GM11168 (cell line): ENCODE measurements around the gene PRKACA.

Experiments used
- in situ Hi-C: fragments of 300-500 bp; cut with MboI; formaldehyde crosslinking; loops from one replicate; pipeline ENCODE4 v1.12.0; 2022; ENCODE audit warnings: low sequenced_read_pairs; ENCODE audit not compliant: unreplicated experiment

Gene PRKACA

DNA sequence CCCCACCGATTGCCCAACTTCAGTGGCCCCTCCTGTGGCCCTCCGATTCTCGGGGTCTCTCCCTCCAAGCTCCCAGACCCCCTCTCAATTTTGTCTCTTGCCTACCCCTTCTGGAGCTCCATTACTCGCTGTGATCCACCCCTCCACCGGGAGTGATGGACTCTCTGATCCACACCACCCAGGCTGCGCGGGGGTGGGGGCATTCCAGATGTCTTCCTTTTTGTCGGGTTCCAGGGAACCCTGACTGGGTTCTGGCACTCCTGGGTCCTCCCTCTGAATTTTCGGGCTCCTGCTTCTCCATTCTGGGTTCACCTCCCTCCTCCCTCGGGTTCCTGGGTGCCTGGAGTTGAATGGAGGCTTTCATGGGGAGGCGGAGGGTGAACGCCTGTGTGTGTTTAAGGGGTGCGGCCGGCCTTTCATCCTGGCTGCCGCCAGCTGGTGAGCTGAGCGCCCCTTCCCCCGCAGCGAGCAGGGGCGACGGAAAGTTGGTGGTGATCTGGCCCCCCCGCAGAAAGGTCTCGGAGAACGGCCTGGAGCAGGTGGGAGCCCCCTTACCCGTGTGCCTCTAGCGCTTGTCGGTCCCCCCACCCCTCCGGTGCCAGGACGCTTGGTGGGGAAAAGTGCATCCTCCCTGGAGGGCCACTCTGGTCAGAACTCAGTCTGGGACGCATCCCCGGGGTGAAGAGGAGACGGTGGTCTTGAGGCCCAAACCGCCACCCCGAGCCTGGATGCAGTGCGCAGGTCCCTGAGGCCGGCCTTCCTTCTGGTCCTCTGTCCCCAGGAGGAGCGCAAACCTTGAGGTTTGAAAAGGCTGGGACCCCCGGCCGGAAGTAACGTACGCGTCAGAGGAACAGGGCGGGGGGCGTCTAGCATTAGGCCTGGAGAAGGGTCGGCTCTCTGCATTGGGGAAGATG lies 43.4 kb downstream of the PRKACA start:
- in situ Hi-C loops = loop anchor here (5.0 to 10.0 kb wide), 2 partner anchors 192 to 479 kb away; no protein-coding TSS in a partner anchor

DNA sequence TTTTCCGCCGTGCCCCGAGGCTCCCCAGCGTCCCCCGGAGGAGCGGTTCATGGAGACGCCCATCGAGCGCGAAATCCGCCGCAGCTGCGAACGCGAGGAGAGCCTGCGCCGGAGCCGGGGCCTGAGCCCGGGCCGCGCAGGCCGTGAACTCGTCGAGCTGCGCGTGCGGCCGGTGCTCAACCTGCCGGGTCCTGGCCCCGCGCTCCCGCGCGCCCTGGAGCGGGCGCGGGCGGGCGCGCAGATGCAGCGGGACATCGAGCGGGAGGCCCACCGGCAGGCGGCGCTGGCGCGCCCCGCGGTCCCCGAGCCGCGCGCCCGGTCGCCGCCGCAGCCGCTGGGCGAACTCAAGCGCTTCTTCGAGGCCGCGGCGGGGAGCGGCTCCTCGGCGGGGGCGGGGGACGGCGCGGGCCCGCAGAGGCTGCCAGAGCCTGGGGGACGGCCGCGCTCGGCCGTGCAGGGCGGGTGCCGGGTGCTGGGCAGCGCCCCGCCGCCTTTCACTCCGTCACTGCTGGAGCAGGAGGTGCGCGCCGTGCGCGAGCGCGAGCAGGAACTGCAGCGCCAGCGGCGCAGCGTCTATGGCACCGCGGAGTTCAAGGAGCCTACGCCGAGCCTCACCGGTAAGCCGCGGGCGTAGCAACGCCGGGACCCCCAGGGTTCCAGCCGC lies 44.2 kb downstream of the PRKACA start:
- in situ Hi-C loops = loop anchor here (5.0 to 10.0 kb wide), 2 partner anchors 191 to 479 kb away; no protein-coding TSS in a partner anchor

DNA sequence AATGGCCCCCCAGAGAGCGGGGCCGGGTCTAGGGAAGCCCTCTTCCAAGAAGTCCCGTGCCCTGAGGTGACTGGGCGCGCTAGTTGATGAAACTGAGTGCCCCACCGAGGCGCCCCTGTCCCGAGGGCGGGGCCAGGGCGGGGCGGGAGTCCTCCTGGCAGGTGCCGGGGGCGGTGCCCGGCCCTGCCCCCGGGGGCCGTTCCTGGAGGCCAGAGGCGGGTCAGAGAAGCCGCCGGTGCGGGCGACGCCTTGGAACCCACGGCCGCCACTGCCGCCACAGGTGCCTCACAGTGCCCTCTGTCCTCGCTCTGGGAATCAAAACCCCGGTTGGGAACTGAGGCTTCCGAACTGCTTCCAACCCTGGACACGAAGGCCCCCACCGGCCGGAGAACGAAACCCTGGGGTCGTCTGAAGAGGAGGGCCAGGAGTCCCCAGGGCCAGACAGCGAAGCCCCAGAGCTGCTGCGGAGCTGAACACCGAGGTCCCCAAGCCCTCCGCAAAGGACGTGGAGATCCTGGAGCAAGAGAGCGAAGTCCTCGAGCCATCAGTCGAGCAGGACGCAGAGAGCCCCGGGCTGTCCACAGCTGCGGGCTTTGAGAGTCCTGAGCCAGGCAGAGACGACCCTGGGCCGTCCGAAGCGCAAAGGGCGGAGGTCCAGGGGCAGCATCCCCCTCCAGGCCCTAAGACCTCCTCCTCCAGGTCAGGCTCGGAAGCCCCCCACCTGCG lies 44.9 kb downstream of the PRKACA start, which contains the start of gene MISP3:
TSS of gene MISP3 (plus strand) at position 252 of the 726 bp plus-strand sequence. CDS start 524 bp downstream, outside the sequence.
- in situ Hi-C loops = loop anchor here (5.0 to 10.0 kb wide), 2 partner anchors 190 to 478 kb away; no protein-coding TSS in a partner anchor

DNA sequence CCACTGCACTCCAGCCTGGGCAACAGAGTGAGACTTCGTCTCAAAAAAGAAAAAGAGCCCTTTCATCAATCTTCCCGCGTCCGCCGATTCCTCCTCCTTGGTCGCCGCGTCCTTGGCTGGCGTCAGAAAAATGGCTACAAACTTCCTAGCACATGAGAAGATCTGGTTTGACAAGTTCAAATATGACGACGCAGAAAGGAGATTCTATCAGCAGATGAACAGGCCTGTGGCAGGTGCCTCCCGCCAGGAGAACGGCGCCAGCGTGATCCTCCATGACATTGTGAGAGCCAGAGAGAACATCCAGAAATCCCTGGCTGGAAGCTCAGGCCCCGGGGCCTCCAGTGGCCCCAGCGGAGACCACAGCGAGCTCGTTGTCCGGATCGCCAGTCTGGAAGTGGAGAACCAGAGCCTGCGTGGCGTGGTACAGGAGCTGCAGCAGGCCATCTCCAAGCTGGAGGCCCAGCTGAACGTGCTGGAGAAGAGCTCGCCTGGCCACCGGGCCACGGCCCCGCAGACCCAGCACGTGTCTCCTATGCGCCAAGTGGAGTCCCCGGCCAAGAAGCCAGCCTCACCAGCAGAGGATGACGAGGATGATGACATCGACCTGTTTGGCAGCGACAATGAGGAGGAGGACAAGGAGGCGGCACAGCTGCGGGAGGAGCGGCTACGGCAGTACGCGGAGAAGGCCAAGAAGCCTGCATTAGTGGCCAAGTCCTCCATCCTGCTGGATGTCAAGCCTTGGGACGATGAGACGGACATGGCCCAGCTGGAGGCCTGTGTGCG lies 47.1 kb downstream of the PRKACA start:
- in situ Hi-C loops = loop anchor here (5.0 to 10.0 kb wide), 2 partner anchors 188 to 476 kb away; no protein-coding TSS in a partner anchor

DNA sequence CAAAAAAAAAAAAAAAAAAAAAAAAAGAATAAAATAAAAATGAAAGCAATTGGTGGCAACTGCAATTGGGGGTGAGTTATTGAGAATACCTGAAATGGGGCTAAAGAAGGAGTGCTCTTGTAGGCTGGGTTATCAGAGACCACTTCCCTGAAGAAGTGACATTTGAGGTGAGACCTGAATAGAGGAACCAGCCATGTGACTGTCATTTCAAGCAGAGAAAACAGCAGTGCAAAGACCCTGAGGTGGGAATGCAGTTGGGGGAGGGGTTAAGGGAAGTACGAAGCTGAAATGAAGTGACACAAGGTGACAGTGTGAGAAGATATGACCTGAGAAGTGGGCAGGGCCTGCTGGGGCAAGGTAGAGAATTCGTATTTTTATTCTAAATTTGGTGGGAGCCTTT lies 51.4 kb downstream of the PRKACA start:
- in situ Hi-C loops = no loop called here

DNA sequence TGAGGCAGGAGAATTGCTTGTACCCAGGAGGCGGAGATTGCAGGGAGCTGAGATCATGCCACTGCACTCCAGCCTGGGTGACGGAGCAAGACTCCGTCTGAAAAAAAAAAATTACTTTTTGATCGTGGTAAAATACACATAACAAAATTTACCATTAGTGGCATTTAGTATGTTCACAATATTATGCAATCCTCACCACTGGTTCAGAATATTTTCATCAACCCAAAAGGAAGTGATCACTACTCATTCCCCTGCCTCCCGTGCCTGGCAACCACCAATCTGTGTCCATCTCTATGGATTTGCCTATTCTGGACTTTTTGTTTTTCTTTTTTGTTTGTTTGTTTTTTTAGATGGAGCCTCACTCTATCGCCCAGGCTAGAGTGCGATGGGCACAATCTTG lies 54.5 kb downstream of the PRKACA start:
- in situ Hi-C loops = no loop called here

DNA sequence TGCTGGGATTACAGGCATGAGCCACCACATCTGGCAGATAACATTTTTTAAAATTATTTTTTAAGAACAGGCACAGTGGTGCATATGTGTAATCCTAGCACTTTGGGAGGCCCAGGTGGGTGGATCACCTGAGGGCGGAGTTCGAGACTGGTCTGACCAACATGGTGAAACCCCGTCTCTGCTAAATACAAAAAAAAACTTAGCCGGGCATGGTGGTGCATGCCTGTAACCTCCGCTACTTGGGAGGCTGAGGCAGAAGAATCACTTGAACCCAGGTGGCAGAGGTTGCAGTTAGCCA lies 55.1 kb downstream of the PRKACA start:
- in situ Hi-C loops = no loop called here

DNA sequence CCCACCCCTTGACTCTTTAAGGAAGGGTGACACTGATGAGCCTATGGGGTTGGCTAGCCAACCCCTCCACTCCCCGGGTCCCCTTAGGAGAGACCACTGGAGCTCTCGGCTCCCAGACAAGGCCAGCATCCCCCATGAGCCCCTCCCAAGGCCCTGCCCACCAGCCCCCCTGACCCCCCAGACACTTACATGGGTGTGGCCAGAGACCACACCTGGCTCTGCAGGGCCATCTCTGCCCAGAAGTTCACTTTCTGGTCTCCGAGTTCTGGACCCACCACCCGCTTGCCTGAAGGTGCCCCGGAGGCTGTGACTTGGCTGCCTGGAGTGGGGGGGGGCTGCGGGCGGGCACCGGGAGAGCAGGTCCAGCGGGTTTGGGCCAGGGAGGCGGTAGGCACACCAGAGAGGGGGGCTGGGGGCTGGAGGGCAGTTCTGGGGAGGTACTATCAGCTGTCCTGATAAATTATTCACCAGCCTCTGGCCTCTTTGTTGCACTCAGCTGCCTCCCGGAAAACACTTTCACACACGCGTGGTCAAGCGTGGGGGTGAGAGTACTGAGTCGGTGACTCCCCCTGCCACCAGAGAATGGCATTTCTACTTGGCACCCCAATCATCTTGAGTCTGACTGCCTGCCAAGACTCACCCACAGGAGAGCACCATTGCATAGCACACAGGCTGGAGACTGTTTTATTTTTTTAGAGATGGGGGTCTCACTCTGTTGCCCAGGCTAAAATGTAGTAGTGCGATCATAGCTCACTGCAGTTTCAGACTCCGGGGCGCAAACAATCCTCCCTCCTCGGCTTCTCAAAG lies 55.6 kb downstream of the PRKACA start, which contains the start of gene PALM3:
TSS of gene PALM3 (minus strand) at position 326 of the 807 bp plus-strand sequence. CDS start at position 230, 96 bp downstream.
- in situ Hi-C loops = no loop called here

DNA sequence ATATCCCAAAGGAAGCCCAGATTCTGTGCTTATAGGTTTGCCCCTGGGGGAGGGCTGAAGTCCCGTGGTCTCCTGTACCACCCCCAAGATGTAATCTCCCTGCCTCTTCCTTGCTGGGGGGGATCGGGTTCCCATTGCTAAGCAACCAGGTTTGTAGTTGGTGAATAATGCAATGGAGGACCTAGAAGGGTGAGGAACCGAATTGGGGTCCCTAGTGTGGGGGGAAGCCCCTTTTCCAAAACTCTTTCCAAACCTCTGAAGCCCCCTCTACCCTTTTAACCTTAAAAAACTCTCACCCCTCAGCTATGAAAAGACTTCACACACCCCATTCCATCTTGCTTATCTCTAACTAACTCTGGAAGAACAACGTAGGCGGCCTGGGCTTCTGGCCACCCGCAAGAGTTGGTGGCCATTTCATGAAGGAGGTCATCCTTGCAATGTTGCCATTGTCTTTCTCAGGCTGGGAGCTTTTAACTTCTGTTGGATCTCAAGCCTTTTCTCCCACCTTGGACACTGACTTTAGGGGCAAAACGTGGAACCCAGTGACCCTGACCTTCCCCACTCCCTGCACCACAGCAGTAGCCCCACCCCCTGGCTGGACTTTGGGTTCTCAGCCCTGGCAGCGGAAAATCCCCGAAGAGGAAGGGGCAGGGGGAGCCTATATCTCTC lies 56.3 kb downstream of the PRKACA start:
- in situ Hi-C loops = no loop called here

DNA sequence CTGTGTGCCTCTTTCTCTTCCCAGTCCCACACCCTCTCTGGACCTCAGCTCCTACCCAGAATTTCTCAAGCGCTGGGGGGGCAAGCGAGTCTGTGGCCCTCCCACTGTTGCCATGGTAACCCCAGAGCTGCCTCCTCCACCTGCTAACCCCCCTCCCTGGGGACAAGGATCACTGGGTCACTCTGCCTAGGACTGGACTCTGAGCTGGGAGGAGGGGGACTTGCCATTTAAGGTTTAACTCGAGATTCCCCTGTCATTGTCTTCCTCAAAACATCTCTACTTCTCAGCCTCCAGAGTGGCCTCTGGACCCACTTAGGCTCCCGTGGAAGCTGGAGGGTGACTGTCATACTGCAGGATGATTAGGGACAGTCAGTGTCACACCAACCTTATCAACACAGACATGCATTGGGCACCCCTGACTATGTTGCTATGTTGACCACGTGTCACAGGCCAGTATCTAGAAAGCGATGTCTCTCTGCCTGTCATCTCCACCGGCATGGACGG lies 57.9 kb downstream of the PRKACA start:
- in situ Hi-C loops = loop anchor here (10.0 kb wide), 1 partner anchor 285 kb away; the partner anchor contains the start of gene C19orf53

DNA sequence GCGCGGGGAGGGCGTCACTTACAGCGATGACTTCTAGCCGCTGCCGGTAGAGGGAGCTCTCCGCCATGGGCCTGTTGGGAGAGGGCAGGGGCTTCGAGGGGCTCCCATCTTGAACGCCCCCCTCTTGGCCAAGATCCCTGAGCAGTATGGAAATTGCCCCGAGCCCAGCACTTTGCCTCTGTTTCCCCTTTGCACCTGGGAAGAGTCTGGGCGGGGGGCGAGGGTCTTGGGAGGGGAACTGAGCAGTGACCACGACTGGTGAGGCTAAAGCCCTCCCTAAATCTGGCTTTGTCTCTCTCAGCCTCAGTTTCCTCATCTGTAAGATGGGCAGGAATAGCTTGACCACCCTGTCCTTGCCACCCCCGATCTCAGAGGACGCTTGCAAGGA lies 58.5 kb downstream of the PRKACA start:
- in situ Hi-C loops = loop anchor here (10.0 kb wide), 1 partner anchor 284 kb away; the partner anchor contains the start of gene C19orf53

DNA sequence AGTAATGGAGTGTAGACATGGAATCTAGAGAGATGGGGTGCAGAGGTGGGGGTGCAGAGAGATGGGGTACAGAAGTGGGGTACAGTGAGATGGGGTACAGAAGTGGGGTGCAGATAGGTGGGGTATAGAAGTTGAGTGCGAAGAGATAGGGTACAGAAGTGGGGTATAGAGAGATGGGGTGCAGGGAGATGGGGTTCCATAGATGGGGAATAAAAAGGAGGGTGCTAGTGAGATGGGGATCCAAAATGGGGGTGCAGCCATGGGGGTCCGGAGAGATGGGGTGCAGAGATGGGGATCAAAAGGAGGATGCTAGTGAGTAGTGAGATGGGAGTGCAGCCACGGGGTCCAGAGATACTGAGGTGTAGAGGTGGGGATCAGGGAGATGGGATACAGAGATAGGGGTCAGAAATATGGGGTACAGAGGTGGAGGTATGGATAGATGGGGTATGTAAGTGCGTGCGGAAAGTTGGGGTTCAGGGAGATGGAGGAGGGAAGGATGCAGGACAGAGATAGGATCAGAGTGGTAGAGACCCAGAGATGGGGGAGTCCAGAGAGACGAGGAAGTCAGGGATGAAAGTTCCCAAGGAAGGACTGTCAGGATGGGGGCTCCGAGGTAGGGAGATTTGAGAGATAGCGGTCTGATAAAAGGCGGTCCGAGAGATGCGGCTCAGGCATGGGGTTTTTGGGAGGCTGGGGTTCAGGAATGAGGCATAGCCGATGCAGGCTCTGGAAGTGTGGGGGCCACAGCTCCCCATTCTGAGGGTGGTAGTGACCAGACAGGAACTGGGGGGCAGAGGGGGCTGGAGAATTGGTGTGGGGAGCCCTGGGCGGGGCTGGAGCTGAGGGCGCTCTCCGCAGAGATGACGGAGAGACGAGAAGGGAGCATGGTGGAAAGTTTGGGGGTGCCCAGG lies 59.1 kb downstream of the PRKACA start:
- in situ Hi-C loops = loop anchor here (10.0 kb wide), 1 partner anchor 284 kb away; the partner anchor contains the start of gene C19orf53

DNA sequence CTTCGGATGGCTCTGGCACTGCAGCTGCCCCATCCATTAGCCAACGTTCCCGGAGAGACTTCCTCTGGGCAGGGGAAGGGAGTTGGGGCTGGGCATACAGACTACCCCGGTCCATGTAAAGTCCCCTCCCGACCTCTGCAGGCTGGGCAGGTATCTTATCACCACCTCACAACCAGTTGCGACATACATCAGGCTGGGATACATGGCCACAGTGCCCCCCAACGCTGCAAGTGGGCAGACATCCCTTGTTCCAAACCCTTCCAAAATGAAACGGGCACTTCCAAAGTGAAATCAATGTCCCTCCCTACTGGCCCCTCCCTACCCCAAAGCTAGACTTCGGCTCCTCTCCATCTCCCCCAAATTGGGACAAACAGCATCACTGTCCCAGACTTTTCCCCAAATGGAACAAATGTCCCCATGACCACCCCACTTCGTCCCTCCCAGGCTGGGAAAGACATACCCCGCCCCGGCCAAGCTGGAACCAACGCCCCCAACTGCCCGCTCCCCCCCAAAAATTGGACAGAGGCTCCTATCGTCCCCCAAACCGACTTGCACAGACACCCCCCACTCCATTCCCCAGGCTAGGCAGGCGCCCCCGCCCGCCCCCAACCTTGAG lies 60.7 kb downstream of the PRKACA start:
- in situ Hi-C loops = loop anchor here (10.0 kb wide), 1 partner anchor 282 kb away; the partner anchor contains the start of gene C19orf53

DNA sequence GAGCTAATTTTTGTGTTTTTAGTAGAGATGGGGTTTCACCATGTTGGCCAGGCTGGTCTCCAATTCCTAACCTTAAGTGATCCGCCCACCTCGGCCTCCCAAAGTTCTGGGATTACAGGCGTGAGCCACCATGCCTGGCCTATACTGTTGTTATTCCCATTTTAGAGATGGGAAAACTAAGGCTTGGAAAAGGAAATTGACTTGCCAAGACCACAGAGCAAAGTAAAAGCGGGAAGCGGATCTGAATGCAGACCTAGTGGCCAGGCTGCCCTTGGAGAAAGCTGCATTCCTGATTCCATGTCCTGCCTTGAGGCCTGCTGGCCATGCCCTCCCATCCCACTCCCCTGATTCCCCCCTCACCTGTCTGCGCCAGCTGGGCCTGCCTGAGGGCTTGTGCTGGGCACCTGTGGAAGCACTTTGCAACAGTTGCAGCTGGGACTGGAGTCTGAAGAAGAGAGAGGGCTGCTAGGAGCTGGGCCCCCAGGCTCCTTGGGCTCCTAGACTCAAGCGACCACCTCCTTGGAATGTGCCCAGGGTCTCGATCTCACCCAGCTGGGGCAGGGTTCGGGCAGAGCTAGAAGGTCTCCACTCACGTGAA lies 61.4 kb downstream of the PRKACA start:
- in situ Hi-C loops = loop anchor here (10.0 kb wide), 1 partner anchor 281 kb away; the partner anchor contains the start of gene C19orf53

DNA sequence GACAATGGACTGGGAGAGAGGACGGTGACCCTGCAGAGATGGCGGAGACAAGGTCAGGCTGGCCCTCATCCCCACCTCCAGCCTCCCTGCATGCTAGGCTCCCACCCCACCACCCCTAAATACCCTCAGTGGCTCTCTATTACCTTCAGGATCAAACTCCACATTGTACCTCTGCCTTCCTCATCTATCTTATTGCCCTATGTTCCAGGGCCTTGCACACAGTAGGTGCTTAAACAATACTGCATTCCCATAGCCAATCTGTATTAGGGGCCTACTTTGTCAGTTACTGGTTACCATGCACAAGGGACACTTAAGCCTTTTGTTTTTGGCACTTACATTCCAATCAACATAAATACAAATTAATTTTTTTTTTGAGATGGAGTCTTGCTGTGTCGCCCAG lies 62.2 kb downstream of the PRKACA start:
- in situ Hi-C loops = loop anchor here (10.0 kb wide), 1 partner anchor 281 kb away; the partner anchor contains the start of gene C19orf53

DNA sequence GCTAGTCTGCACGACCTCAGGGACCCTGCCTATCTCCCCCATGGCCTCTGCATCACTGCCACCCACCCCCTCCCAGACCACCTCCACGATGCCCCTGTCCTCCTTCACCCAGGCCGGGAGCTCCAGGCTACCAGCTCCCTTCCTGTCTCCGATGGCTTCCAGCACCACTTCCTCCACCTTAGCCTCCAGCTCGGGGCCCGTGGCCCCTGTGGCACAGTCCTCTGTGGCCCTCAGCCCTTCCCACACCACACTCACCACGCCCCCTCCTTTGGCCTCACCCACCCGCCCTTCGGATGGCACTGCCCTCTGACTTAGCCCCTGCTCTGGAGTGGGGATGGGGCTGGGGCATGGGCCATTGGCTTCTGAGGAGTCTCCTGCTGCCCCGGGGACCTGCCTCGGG lies 62.8 kb downstream of the PRKACA start:
- in situ Hi-C loops = loop anchor here (10.0 kb wide), 1 partner anchor 280 kb away; the partner anchor contains the start of gene C19orf53
